ENCODE measurements around the gene TPH2. TPM values are rescaled to one million over a fixed set of nuclear protein-coding genes. Genes with fewer than 3 reads are reported as not detected.

The TPH2 gene
- not detected for total RNA-seq

DNA sequence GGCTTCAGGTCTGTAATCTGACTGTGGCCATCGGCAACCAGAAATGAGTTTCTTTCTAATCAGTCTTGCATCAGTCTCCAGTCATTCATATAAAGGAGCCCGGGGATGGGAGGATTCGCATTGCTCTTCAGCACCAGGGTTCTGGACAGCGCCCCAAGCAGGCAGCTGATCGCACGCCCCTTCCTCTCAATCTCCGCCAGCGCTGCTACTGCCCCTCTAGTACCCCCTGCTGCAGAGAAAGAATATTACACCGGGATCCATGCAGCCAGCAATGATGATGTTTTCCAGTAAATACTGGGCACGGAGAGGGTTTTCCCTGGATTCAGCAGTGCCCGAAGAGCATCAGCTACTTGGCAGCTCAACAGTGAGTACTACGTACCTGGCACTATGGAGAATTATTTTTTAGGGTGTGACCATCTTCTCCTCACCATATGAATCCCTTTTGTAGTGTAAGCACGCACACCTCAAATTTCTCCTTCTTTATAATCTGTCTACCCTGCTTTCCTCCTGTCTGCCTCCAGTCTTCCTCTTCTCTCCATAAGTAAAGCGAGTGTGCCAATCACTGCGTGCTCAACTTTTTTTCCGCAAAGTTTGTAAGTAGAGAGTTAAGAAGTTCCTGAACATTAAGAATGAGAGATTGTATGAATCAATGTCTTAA, at the start of gene TPH2:
Gene TPH2, plus strand, starts transcription at position 118 of the 658 bp plus-strand sequence. Its CDS starts 142 bp downstream, at position 260.

Other genes with a start within 250 kb of the TPH2 start
- gene RAB21, start 184.0 kb upstream of the TPH2 start, total RNA-seq: 10 to 100 TPM; 60.7 to 63.7 TPM
- gene TBC1D15, start 99.1 kb upstream of the TPH2 start, total RNA-seq: 10 to 100 TPM; 56.2 to 59.3 TPM

Measured in activated naive CD4-positive, alpha-beta T cell treated with anti-CD3 and anti-CD28 coated beads, Interleukin-2, amount 10 ng/mL, durations not matched to agents 5 hours and 36 hours (primary cell).